A204.1 (cell line): ENCODE data around the gene KRTAP12-3.
"Not testable (repeated sequence)": the region's sequence is repeated elsewhere in the genome, so short reads cannot be mapped to it uniquely, and the experiment has no call there.

Source experiments
- FAIRE-seq: peaks from 2 replicates; lab custom pipeline; 2012; peaks lifted over from hg19 to GRCh38; lab: Jason Lieb, UNC

The KRTAP12-3 gene

GRCh38 chr21:44650973-44651675, 6.6 kb upstream of the KRTAP12-3 start:
- FAIRE-seq = no peak

DNA sequence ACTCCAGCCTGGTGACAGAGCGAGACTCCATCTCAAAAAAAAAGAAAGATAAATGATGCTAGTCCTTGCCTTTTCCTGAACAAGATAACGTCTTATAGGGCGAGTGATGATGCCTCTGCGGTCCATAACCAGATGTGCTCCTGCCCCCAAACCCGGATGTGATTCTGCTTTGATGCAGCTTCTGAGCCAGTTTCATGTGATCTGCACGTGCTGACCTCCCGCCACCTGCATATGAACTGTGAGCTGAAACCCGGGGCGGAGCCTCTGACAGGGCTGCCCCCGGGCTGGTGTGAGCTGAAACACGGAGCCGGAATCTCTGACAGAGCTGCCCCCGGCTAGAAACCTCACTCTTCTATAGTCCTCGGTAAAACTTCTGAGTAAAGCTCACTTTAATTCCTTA, 4.6 kb upstream of the KRTAP12-3 start:
- no peak for FAIRE-seq

GRCh38 chr21:44653656-44654575, 3.8 kb upstream of the KRTAP12-3 start:
- no peak for FAIRE-seq

GRCh38 chr21:44654576-44655175, 3.1 kb upstream of the KRTAP12-3 start, which contains the start of gene KRTAP12-4:
Gene KRTAP12-4 (minus strand): TSS chr21:44654659. CDS start chr21:44654614, 45 bp downstream.
- no peak for FAIRE-seq

DNA sequence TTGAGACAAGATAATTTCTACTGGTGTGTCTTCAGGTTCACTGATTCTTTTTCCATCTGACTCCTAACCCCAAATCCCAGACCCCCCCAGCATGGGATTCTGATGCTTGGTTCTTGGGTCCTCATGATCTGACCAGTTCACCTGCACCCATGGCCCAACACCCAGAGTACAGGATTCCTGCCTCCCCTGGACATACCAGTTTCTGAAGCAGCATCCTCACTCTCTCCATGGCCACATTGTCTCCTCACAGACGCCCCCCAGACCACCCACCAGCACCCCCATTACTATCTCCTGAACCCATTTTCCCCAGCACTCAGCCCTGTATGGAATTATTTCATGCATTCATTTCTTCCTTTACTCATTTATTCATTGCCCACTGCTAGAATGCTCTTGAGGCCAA, 864 bp upstream of the KRTAP12-3 start:
- FAIRE-seq = no peak

DNA sequence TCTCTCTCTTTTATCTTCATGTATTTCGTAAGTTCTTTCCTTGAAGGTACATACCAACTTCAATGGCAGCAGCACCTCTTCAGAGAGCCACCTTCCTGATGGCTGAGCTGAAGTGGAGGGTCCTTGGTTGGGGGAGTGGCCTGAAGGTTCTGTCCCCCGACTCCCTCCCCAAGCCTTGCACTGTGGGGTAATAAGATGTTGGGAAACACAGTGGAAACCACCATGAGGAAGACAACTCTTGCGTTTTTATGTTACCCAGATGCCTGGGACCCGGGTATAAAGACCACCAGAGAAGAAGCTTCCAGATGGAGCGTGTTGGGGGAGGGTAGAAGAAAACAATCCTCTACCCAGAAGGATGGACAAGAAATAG, 794 bp downstream of the KRTAP12-3 start:
- FAIRE-seq = no peak

DNA sequence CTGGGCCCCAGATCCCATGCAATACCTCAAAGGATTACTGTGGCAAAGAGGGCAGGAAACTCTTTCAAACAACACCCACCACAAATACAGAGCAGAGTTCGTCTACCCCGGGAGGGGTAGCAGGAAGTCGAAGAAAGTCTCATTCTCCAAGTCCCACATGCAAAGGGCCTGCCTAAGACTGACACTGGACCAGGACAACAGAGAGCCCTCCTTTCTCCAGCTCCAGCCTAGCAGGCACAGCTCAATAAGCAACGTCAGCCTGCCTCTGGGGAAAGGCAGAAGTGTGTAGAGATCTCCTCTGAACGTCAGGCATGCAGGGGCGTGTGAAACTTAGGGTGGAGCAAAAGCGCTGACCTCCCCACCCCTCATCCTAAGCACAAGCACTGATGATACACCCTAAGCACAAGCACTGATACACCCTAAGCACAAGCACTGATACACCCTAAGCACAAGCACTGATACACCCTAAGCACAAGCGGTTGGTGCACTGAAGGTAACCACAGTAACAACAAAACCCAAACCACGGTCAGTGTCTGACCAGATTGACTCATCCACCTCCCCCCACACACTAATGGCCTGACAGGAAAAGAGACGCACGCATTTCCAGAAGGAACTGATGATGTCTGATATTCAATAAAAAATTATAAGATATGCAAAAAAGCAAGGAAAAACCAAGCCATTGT, 1.3 kb downstream of the KRTAP12-3 start:
- no peak for FAIRE-seq

- FAIRE-seq = not testable (repeated sequence)
Measured at GRCh38 chr21:44661567-44661966, 3.8 kb downstream of the KRTAP12-3 start.

DNA sequence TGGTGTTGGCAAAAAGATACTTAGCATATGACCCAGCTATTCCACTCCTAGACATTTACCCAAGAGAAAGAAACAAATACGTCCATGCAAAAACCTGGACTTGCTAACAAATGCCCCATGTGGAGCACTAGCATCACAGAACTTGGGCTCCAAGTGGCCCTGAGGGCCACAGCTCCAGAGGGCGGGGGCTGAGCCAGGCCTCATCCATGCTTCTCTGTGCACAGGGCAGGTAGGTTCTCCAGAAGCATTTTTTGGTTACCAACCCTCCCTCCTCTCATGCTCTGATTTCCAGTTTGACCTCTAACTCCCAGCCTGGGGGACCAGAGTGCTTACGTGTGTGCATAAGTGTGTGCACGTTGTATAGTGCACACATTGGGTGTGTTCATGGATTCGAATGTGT, 7.0 kb downstream of the KRTAP12-3 start:
- FAIRE-seq = no peak

DNA sequence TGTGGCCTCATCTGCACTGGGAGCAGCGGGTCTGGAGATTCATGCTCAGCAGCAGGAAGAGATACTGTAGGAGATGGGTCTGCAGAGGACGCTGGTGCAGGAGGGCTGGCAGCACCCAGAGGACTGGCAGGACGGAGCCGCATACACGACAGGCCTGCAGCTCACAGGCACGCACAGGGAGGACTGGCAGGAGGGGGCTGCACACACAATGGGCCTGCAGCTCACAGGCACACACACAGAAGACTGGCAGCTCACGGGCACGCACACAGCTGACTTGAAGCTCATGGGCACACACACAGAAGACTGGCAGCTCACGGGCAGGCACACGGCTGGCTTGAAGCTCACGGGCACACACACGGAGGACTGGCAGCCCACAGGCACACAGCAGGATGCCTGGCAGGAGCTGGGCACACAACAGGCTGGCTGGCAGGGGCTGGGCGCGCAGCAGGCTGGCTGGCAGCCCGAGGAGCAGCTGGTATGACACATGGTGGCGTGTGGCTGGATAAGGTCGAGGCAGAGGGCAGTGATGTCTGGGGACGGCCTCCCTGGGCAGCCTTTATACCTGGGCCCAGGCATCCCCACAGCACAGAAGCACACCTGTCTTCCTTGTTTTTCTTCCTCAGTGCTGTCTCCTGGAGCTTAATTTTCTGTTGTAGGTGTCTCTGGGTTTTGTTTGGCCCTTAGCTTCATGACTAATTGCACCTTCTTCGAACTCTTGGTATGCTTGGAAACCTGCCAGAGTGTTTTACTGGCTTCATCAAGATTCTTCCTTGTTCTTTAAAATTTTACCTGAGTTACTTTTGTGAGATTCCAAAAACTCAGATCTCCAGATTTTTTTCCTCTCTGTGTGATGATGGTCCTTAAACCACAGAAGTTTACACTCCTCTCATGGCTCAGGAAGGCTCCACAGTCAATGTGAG, 8.9 kb downstream of the KRTAP12-3 start, which contains the start of gene KRTAP12-2:
Gene KRTAP12-2, minus strand, starts transcription at position 527 of the 920 bp plus-strand sequence. Its CDS starts 41 bp downstream, at position 486.
- no peak for FAIRE-seq

- FAIRE-seq = no peak
Measured at GRCh38 chr21:44667612-44668011, 9.9 kb downstream of the KRTAP12-3 start.

DNA sequence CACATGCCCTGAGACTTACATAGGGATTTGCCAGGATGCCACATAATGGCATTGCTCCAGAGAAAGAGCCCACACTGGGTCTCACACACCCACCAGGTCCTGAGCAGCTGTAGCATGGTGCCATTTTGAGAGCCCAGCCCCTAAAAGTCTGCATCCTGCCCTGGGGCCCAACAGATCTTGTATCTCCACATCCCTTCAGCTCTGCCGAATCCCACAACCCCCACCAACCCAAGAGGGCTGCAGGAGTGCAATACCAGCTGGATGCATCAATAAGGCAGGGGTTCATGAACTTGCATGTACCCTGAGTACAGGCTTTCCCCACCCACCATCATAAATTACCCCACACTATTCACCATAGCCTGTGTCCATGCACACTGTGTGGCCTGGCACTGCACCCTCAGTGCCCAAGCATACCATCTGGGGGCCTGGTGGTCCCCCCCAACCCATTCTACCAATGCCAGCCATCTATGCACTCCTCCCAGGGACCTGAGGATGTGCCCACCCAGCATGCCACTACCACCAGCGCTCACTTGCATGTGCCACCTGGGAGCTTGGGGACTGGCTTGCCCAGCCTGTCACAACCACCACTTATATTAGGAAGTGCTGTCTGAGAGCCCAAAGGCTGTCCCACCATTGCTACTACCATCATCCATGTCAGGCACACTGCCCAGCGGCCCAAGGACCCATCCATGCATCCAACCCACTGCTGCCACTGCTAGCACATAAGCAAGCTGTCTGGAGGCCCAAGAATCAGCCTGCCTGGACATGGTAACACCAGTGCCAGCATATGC, 13.1 kb downstream of the KRTAP12-3 start:
- no peak for FAIRE-seq

DNA sequence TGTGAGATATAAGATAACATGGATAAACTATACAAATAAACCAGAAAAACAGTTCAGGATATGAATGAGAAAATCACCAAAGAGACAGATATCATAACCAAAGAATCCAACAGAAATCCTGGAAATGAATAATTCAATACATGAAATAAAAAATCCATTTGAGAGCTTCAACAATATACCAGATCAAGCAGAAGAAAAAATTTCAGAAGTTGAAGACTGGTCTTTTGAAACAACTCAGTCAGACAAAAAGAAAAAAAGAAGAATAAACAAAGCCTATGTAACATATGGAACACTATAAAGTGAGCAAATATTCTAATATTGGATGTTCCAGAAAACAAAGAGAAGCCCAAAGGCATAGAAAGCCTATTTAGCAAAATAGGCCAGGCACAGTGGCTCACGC, 14.2 kb downstream of the KRTAP12-3 start:
- FAIRE-seq = no peak

- FAIRE-seq = no peak
Measured at GRCh38 chr21:44677881-44678280, 20.1 kb downstream of the KRTAP12-3 start.

GRCh38 chr21:44681152-44681551, 23.4 kb downstream of the KRTAP12-3 start:
- FAIRE-seq = no peak

- no peak for FAIRE-seq
Measured at GRCh38 chr21:44681861-44682579, 24.3 kb downstream of the KRTAP12-3 start, which contains the start of gene KRTAP12-1. Gene KRTAP12-1 (minus strand): TSS chr21:44682163. CDS start chr21:44682123, 40 bp downstream.

- no peak for FAIRE-seq
Measured at GRCh38 chr21:44682580-44683151, 24.9 kb downstream of the KRTAP12-3 start.

- FAIRE-seq = no peak
Measured at GRCh38 chr21:44684077-44684476, 26.3 kb downstream of the KRTAP12-3 start.

DNA sequence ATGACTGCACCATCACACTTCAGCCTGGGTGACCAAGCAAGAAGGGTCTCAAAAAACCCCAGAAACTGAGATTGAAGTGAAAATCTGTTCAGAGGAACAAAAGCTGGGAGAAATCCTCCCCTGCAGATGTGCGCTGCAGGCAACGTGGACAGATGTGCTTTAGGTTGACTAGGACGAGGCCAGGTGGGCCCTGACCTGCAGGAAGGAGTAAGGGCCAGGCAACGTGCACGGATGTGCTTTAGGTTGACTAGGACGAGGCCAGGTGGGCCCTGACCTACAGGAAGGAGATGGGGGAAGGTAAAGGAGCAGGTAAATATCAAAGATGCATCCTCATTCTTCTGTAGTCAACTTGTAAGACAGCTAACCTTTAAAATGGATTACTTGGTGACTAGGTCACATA, 26.8 kb downstream of the KRTAP12-3 start:
- FAIRE-seq = no peak
